Activated CD4-positive, alpha-beta memory T cell treated with anti-CD3 and anti-CD28 coated beads for 36 hours (primary cell): ENCODE results near the gene GPRIN2. TPM values are rescaled to one million over a fixed set of nuclear protein-coding genes. Genes with fewer than 3 reads are reported as not detected.
A peak's percentile ranks its signal among the peaks of the same experiment; 100 is the strongest.
"Not testable (repeated sequence)": the region's sequence is repeated elsewhere in the genome, so short reads cannot be mapped to it uniquely, and the experiment has no call there.

ENCODE experiments used
- CTCF ChIA-PET: fragments of 350-600 bp; sonication (Branson Sonifier 250); formaldehyde crosslinking; loops from one replicate; lab custom pipeline; 2021; ENCODE audit warnings: antibody characterized with exemption, inconsistent platforms; lab: Charles Lee
- POLR2A ChIA-PET: fragments of 350-600 bp; sonication (Branson Sonifier 250); formaldehyde crosslinking; loops from one replicate; lab custom pipeline; 2021; ENCODE audit warnings: antibody characterized with exemption; lab: Charles Lee
- DNase-seq: peaks from one replicate; pipeline ENCODE4 v3.0.0-alpha.2; 2020
- H3K27ac Mint-ChIP-seq: one replicate; pipeline ENCODE4 v1.8.0; 2021; ENCODE audit warnings: mixed read lengths
- H3K27me3 Mint-ChIP-seq: one replicate; pipeline ENCODE4 v1.8.0; 2021; ENCODE audit warnings: mixed read lengths
- H3K36me3 Mint-ChIP-seq: one replicate; pipeline ENCODE4 v1.8.0; 2021; ENCODE audit warnings: mixed read lengths
- H3K4me1 Mint-ChIP-seq: one replicate; pipeline ENCODE4 v1.8.0; 2021; ENCODE audit warnings: low read depth, mixed read lengths
- H3K4me3 Mint-ChIP-seq: one replicate; pipeline ENCODE4 v1.8.0; 2021; ENCODE audit warnings: mild to moderate bottlenecking, mixed read lengths
- H3K9me3 Mint-ChIP-seq: one replicate; pipeline ENCODE4 v1.8.0; 2021; ENCODE audit warnings: mixed read lengths
- intact Hi-C: fragments of 100-400 bp; cut with micrococcal nuclease; formaldehyde crosslinking; loops from one replicate; pipeline ENCODE4 v1.15.1; 2023
- total RNA-seq, 2 experiments: library from RNA; stranded (reverse); gene quantifications; one replicate each; pipeline ENCODE4 v1.2.3, GENCODE V29; 2021

The GPRIN2 gene
- total RNA-seq, 2 experiments from 2014 or later, result not detected

- H3K36me3 Mint-ChIP-seq, H3K27ac Mint-ChIP-seq, intact Hi-C loops, CTCF ChIA-PET, POLR2A ChIA-PET, H3K9me3 Mint-ChIP-seq, H3K4me3 Mint-ChIP-seq, H3K27me3 Mint-ChIP-seq, DNase-seq, H3K4me1 Mint-ChIP-seq: not testable (repeated sequence)
Measured at GRCh38 chr10:46582568-46582967, 26.1 kb upstream of the GPRIN2 start.

GRCh38 chr10:46581997-46582396 lies 25.5 kb upstream of the GPRIN2 start:
- CTCF ChIA-PET, H3K4me3 Mint-ChIP-seq, H3K27me3 Mint-ChIP-seq, POLR2A ChIA-PET, H3K4me1 Mint-ChIP-seq, intact Hi-C loops, H3K9me3 Mint-ChIP-seq, H3K27ac Mint-ChIP-seq, H3K36me3 Mint-ChIP-seq, DNase-seq: not testable (repeated sequence)

- intact Hi-C loops, H3K36me3 Mint-ChIP-seq, H3K27ac Mint-ChIP-seq, H3K9me3 Mint-ChIP-seq, CTCF ChIA-PET, H3K4me1 Mint-ChIP-seq, H3K4me3 Mint-ChIP-seq, POLR2A ChIA-PET, DNase-seq, H3K27me3 Mint-ChIP-seq: not testable (repeated sequence)
Measured at GRCh38 chr10:46579378-46579777, 22.9 kb upstream of the GPRIN2 start.

- H3K4me3 Mint-ChIP-seq, H3K27me3 Mint-ChIP-seq, POLR2A ChIA-PET, H3K27ac Mint-ChIP-seq, intact Hi-C loops, H3K36me3 Mint-ChIP-seq, H3K9me3 Mint-ChIP-seq, H3K4me1 Mint-ChIP-seq, CTCF ChIA-PET, DNase-seq: not testable (repeated sequence)
Measured at GRCh38 chr10:46578474-46579178, 22.2 kb upstream of the GPRIN2 start, which contains the start of gene SYT15. Gene SYT15 (plus strand): TSS chr10:46579128. CDS start chr10:46579169, 41 bp downstream.

GRCh38 chr10:46577624-46578473 lies 21.4 kb upstream of the GPRIN2 start:
- H3K27me3 Mint-ChIP-seq, H3K4me1 Mint-ChIP-seq, POLR2A ChIA-PET, H3K4me3 Mint-ChIP-seq, H3K9me3 Mint-ChIP-seq, H3K36me3 Mint-ChIP-seq, CTCF ChIA-PET, H3K27ac Mint-ChIP-seq, DNase-seq, intact Hi-C loops: not testable (repeated sequence)

- H3K27ac Mint-ChIP-seq, CTCF ChIA-PET, H3K4me1 Mint-ChIP-seq, H3K9me3 Mint-ChIP-seq, H3K4me3 Mint-ChIP-seq, H3K27me3 Mint-ChIP-seq, intact Hi-C loops, DNase-seq, POLR2A ChIA-PET, H3K36me3 Mint-ChIP-seq: not testable (repeated sequence)
Measured at GRCh38 chr10:46573884-46574283, 17.4 kb upstream of the GPRIN2 start.

- intact Hi-C loops, H3K9me3 Mint-ChIP-seq, H3K4me3 Mint-ChIP-seq, H3K27ac Mint-ChIP-seq, POLR2A ChIA-PET, H3K27me3 Mint-ChIP-seq, H3K36me3 Mint-ChIP-seq, DNase-seq, H3K4me1 Mint-ChIP-seq, CTCF ChIA-PET: not testable (repeated sequence)
Measured at GRCh38 chr10:46573314-46573713, 16.9 kb upstream of the GPRIN2 start.

- H3K27ac Mint-ChIP-seq, intact Hi-C loops, H3K27me3 Mint-ChIP-seq, H3K4me3 Mint-ChIP-seq, POLR2A ChIA-PET, H3K9me3 Mint-ChIP-seq, CTCF ChIA-PET, DNase-seq, H3K36me3 Mint-ChIP-seq, H3K4me1 Mint-ChIP-seq: not testable (repeated sequence)
Measured at GRCh38 chr10:46572765-46573164, 16.3 kb upstream of the GPRIN2 start.

- intact Hi-C loops, POLR2A ChIA-PET, CTCF ChIA-PET, DNase-seq, H3K9me3 Mint-ChIP-seq, H3K36me3 Mint-ChIP-seq, H3K27ac Mint-ChIP-seq, H3K27me3 Mint-ChIP-seq, H3K4me3 Mint-ChIP-seq, H3K4me1 Mint-ChIP-seq: not testable (repeated sequence)
Measured at GRCh38 chr10:46570655-46571054, 14.2 kb upstream of the GPRIN2 start.

- POLR2A ChIA-PET, CTCF ChIA-PET, H3K36me3 Mint-ChIP-seq, H3K27me3 Mint-ChIP-seq, H3K4me3 Mint-ChIP-seq, H3K27ac Mint-ChIP-seq, H3K4me1 Mint-ChIP-seq, intact Hi-C loops, H3K9me3 Mint-ChIP-seq, DNase-seq: not testable (repeated sequence)
Measured at GRCh38 chr10:46567151-46567550, 10.7 kb upstream of the GPRIN2 start.

- peak; percentile 69 for DNase-seq
- H3K4me3 Mint-ChIP-seq, H3K27me3 Mint-ChIP-seq, H3K36me3 Mint-ChIP-seq, POLR2A ChIA-PET, H3K4me1 Mint-ChIP-seq, H3K27ac Mint-ChIP-seq, H3K9me3 Mint-ChIP-seq, intact Hi-C loops: not testable (repeated sequence)
- CTCF ChIA-PET, result interaction anchor here (1.3 kb wide), 1 partner anchor 338 kb away, joined by 3 read pairs; no protein-coding TSS in a partner anchor
Measured at GRCh38 chr10:46565591-46566332, 9.3 kb upstream of the GPRIN2 start.

- peaks cover 2% of the 10 kb centered on the region for H3K27me3 Mint-ChIP-seq
- H3K4me3 Mint-ChIP-seq, result no peak overlapping the region
- no peak for DNase-seq
- intact Hi-C loops, result no loop called here
- CTCF ChIA-PET, result no interaction called here
- no peaks in the 10 kb centered on the region for H3K36me3 Mint-ChIP-seq
- peaks cover 5% of the 10 kb centered on the region for H3K4me1 Mint-ChIP-seq
- H3K27ac Mint-ChIP-seq, result no peak overlapping the region
- POLR2A ChIA-PET, result no interaction called here
- no peaks in the 10 kb centered on the region for H3K9me3 Mint-ChIP-seq
Measured at GRCh38 chr10:46560952-46561351, 4.5 kb upstream of the GPRIN2 start.
